Stimulated activated CD8-positive, alpha-beta memory T cell treated with anti-CD3 and anti-CD28 coated beads, Interleukin-4, amount 100 ng/mL, for 24 hours (primary cell): ENCODE measurements around the gene SOX1.

ENCODE experiments used
- DNase-seq: peaks from one replicate; pipeline ENCODE4 v3.0.0-alpha.2; 2020; ENCODE audit warnings: low read depth

The SOX1 gene

GRCh38 chr13:112106478-112107141 is 39.7 kb downstream of the SOX1 start:
- DNase-seq = no peak

GRCh38 chr13:112107289-112107688 is 40.3 kb downstream of the SOX1 start:
- DNase-seq = no peak

DNA sequence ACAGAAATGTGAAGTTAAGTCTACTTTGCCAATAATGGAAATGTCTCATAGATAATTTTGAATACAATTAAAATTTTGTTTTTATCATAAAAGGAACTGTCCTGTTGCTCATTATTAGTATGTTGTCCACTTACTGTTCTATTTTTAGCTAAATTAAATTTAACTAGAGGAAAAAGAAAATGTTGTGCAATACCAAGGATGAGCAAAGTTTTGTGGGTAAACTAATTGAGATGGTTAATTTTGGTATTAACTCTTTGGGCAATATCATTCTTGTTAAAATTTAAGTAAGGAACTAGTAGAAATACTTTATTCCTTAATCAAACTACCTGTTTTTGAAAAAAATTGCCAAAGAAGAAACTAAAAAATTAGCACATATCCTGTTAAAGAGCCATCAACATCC is 43.5 kb downstream of the SOX1 start:
- DNase-seq = no peak

GRCh38 chr13:112111239-112111857 is 44.4 kb downstream of the SOX1 start:
- no peak for DNase-seq

DNA sequence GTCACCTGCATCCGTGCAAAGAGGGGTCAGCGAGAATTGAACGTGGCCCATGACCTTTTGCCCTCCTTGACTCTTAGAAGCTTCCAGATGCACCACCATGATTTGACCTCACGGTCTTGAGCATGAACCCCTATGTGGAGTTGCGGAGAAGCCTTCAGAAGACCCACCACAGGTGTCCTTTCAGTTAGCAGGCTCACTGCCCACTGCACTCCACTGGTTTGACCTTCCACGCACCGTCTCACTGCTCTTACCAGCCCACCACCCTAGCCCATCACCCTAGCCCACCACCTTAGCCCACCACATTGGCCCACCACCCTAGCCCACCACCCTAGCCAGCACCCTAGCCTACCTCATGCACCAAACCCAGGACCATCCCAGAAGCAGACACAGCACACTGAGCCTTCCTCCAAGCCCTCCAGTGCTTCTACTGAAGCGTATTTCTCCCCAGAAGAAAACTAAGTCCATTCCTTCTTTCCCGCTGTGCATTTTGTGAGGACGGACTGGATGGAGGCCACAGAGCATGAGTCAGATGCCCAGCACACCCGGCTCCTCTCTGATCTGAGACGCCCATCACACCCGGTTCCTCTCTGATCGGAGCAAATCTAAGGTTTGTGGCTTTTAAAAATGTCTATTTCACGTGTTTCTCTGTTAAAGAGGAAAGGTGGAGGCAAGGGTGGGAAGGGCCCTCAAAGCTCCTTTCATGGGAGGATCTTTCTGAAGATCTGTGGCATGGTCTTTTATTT is 45.8 kb downstream of the SOX1 start:
- no peak for DNase-seq

GRCh38 chr13:112113348-112113747 is 46.4 kb downstream of the SOX1 start:
- no peak for DNase-seq

GRCh38 chr13:112113851-112114250 is 46.9 kb downstream of the SOX1 start:
- no peak for DNase-seq

- no peak for DNase-seq
Observed at GRCh38 chr13:112114391-112114790, 47.4 kb downstream of the SOX1 start.

DNA sequence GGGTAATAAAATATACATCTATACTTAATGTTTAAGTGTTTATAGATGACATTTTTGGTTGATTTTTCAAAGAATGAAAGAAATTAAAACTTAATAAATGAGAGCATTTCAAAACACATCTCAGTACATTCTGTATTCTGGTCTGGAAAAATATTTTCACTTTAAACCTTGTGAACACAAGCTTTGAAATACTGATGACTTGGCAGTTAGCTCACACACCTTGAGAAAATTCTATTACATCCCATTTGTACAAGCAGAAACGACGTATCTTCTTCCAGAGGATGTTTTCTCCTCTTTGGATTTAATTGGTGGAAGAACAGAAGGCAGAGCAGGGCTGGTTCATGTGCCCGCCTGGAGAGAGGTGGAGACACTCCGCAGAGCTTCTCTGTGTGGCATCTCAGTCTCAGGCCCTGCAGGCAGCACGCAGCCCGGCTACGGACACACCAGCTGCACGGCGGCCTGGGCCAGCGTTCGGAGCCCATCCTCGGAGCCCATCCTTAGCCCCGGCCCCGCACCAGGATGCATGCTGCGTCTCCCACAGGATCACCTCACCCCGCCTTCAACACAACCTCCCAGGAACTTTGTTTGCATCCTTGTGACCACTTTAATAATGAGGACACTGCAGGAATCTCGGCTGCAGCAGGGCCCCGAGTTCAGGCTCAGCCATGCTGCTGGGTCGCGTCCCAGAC is 48.6 kb downstream of the SOX1 start:
- no peak for DNase-seq

GRCh38 chr13:112116187-112116950 is 49.4 kb downstream of the SOX1 start:
- no peak for DNase-seq

DNA sequence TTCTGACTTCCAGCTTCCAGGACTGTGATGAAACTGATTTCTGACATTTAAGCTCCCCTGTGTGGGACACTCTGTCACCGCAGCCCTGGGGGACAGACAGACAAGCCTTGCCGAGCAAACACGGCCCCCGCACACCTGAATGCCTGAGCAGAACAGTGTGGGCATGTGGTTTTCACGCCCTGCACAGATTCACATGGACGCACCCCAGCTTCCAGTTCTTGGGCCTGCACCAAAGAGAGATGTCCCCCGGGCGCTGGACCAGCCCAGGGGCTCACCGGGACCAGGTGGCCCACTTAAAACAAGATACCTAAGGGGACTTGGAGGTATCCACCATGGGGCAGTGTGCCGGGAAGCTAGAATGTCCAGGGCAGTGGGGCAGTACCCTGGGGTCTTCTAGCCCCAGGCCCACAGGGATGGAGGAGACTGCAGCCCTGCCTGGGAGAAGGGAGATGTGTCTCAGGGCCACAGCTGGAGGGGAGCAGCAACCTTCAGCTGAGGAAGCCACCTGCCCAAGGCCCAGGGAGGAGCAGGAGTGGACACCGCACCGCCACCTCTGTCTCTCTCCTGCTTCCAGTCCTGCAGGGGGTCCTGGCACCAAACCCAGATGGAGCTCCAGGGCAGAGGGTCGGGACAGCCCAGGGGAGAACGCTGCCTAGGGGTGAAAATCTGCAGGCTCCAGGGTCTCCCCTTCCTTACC is 50.5 kb downstream of the SOX1 start:
- no peak for DNase-seq

DNA sequence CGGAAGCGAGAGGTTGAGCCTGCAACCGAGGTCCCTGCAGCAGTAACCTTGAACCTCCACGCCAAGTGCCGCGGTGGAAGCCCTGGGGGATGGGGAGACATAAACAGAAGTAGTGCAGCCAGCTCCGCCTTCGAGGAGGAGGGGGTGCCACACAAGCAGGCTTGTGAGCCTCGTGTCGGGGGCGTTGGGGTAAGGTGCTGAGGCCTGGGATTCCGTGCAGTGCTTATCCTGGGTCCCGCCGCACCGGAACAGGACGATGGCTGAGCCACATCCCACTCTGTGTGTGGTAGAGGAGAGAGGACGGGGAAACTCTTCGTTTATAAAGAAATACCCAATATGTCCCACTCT is 51.0 kb downstream of the SOX1 start:
- DNase-seq = no peak

DNA sequence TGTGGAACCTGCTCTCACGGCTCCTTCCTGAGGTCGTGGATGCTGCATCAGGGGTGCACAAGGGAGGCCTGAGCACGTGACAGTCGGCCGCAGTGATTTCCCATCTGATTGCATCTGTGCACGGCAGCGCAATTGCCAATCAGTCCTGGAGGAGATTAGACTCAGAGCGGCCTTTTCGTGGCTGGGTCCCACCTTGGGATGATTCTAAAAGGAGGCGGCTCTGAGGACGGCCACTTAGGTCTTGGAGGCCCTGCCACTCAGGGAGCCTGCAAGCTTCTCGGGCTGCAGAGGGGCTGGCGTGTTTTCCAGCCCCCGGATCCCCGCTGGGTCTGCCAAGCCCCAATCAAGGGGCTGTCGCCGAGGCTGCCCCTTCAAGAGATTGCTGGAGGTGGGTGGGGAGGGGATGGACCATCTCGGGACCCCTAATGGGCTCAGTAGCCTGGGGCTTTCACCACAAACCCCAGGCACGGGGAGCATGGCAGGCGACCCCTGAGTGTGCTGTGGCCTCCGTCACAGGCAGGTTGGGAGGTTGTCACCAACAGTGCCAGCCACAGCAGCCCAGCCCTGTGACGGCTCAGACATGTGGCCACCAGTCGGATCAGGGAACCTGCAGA is 51.6 kb downstream of the SOX1 start:
- no peak for DNase-seq

DNA sequence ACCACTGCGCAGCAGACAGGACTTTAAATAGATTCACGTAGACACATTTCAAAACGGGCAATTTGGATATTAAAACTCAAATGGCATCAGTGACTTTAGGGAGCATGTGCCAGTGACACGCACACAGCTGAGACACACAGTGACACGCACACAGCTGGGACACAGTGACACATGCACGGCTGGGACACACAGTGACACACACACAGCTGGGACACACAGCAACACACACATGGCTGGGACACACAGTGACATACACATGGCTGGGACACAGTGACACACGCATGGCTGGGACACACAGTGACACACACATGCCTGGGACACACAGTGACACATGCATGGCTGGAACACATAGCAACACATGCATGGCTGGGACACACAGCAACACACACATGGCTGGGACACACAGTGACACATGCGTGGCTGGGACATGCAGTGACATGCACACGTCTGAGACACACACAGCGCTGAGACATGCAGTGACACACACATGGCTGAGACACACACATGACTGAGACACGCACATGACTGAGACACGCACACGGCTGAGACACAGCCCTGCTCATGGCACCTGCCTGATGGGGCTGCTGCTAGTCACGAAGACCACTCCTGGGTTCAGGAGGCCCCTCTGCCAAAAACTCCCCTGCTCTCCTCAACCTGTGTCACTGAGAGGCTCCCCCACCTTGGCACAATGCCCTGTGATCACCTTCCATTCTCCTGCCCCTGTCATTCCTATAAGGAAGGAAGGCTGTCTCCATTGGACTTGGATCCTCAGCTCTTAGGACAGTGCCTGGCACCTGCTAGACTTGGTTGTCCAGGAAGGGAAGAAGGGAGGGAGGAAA is 52.5 kb downstream of the SOX1 start:
- DNase-seq = no peak

DNA sequence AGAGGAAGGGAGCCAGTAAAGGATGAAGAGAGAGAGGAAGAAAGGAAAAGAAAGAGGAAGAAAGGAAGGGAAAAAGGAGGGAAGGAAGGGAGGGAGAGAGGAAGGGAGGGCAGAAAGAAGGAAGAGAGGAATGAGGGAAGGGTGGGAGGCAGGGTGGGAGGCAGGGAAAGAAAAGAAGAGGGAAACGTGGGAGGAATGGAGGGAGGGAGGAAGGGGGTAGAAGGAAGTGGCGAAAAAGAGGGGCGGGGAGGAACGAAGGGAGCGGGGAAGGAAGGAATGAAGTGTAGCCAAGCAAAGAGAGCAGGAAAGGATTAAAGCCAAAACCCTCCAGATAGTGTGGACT is 53.1 kb downstream of the SOX1 start:
- no peak for DNase-seq
